GM12873 (cell line): Measurements from ENCODE around the gene PDZRN3.

Experiments
- TF ChIP-seq, protein P1 (sequence below): IDR thresholded peaks from 2 replicates; pipeline ENCODE4 v1.5.1; 2012; ENCODE audit warnings: low read depth, mild to moderate bottlenecking, moderate library complexity, low read length, control low read depth; ENCODE audit not compliant: insufficient read depth; ENCODE audit errors: missing control alignments

Gene PDZRN3

DNA sequence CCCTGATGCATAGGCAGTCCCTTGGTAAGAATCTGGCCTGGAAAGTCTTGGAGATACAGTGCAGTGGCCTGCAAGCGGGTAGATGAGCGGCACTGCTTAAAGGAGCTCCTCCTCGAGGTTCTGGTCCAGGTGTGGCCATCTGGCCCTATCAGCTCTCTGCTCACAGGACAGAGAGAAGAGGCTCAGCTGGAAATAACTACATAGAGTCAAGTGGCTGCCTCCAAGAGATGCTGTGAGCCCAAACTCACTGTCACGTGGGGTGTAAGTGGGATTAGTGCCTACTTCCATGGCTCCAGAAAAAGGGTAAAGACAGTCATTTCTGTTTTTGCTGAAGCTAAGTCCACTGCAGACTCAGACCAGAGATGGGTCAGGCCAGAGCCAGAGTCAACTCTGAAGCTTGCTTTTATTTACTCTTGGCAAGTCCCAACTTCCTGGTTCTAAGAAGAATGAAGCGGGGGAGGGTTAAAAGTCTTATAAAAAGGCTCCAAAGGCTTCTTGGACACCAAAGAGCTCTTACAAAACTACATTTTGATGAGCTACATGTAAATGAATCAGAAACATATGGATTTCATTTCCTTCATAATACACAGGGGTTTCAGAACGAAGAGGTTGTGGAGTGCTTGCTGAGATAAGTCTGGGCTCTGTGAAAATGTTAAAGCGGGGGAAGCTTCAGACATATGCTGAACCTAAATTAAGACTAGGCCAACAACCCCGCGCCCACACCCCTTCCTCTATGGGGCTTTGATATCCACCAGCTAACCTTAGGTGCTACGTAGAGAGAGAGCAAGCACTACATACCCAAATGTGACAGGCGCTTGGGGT lies 77.1 kb downstream of the PDZRN3 start:
- TF ChIP-seq, protein P1, sequence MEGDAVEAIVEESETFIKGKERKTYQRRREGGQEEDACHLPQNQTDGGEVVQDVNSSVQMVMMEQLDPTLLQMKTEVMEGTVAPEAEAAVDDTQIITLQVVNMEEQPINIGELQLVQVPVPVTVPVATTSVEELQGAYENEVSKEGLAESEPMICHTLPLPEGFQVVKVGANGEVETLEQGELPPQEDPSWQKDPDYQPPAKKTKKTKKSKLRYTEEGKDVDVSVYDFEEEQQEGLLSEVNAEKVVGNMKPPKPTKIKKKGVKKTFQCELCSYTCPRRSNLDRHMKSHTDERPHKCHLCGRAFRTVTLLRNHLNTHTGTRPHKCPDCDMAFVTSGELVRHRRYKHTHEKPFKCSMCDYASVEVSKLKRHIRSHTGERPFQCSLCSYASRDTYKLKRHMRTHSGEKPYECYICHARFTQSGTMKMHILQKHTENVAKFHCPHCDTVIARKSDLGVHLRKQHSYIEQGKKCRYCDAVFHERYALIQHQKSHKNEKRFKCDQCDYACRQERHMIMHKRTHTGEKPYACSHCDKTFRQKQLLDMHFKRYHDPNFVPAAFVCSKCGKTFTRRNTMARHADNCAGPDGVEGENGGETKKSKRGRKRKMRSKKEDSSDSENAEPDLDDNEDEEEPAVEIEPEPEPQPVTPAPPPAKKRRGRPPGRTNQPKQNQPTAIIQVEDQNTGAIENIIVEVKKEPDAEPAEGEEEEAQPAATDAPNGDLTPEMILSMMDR, result no peak

DNA sequence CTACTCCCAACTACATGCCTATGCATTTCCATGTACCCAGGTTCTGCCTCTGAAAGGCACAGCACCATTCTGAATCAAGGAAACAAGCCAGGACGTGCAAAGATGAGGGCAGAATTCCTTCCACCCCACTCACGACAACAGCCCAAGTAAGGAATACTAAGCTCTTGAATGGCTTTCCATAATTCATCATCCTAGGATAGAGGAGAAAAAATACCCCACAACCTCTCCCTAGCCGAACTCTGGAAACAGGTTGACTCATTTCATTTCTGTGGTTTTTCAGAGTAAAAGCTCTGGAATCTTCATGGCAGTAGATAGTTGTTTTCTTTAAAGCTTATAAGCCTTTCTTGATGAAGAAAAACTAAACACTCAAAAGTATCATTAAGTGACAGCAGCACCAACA lies 77.8 kb downstream of the PDZRN3 start:
- TF ChIP-seq, protein P1, result no peak

DNA sequence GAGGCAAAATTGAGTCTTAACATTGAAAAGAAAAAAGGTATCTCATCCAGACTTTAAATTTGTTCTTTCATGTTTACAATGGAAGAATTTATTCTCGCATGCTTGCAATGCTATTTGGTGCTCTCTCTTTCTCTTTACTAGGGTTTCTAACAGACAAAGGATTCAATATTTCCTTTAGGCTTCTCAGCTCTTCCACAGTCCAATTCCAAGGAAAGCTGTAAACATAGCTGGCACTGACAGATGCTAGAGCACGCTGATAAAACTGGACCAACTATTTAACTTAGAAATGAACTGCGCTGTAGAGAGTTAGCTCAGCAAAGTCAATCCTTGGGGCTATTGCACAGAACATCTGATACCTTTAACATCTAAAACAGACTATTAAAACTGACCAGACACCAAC lies 81.3 kb downstream of the PDZRN3 start:
- TF ChIP-seq, protein P1, result no peak

DNA sequence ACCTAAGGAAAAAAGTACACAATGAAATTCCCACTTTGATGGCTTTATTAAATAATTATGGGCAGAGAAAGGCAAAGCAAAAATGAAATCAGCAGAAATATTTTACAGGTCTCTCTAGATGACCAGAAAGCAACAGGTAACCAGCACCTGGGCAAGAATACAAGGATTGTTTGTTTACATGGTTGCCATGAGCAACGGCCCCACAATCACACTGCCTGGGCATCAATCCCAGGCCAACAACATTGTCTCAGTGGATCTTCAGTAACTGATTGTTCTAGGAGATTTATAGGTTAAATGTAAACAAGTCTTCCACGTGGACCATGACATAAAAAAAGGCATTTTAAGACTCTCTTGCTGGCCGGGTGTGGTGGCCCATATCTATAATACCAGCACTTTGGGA lies 82.6 kb downstream of the PDZRN3 start:
- TF ChIP-seq, protein P1, result no peak

DNA sequence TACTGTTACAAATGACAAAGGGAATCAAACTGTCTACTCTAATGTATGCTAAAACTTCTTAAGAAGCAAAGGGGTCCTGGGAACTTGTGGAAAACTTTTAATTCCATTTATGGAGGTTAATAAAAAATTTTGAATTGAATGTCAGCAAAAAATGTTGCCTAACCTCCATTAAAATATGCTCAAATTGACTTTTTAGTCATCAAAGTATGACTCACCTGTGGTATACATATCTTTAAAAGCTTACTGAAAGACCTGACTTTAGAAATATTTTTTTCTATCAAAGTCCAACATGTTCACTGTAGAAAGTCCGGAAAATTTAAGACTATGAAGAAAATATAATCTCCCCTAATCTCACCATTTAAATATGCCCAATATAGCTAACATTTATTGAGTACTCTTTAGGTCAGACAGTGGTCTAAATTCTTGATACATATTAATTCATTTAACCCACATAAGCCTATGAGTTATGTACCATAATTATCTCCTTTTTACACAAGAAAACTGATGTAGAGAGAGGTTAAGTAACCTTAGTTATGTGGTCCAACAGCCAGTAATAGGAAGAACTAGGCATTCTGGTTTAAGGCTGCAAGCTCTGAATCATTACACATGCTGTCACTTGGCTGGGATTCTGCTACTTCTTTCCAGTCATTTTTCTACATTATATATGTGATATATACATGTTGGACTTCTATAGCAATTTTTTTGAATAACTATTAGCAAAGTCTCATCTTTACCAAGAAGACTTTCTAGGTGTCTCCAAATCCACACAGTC lies 83.6 kb downstream of the PDZRN3 start:
- TF ChIP-seq, protein P1, result no peak

DNA sequence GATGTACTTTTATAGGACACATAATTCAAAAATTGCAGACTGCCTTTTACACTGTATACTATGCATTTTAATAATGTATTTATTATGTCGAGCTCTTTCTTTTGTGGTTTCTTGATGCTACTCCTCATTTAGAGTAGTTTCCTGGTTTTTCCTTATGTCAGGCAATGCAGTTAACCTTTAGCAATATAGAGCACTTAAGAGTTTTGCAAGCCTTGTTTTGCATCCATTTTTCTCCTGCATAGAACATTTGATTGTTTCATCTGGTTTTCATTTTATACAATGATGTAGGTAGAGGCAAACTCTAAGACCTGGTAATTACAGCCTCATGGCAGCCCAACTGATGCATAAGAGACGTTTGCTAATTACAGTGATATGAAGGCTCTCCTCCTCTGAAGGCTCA lies 86.3 kb downstream of the PDZRN3 start:
- TF ChIP-seq, protein P1, result no peak

DNA sequence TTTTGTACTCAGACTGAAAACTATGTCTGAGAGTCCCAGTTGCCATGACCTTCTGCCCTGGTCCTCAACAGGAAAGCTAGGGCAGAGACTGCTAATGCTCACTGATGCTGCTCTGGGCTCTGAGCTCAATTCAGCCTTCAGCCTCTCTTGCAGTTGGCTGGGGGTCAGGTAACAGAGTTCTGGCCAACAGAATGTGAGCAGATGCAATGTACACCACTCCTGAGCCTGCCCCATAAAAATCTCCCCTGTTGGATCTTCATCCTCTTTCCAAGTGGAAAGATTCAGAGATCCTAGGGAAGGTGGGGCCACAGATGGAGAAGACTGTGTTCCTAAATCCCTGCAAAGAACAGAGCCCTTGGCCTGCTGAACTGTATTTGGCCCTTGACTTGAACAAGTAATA lies 87.8 kb downstream of the PDZRN3 start:
- TF ChIP-seq, protein P1, result no peak
